Adrenal gland (tissue), 5 donors: Measurements from ENCODE around the gene ZKSCAN8.

Experiments used
- CTCF ChIP-seq, 6 experiments: fragments of 450-650 bp in 4 of 6; fragments of 200-600 bp in 2 of 6; sonication (generic) in 1 of 6; IDR thresholded peaks; 1 replicate in 5 of 6; 2 replicates in 1 of 6; pipeline versions ENCODE4 v1.5.1 to v1.8.0; 2016 to 2021; ENCODE audit warnings: antibody characterized with exemption in 6 of 6, mild to moderate bottlenecking in 2 of 6, moderate library complexity in 1 of 6
- POLR2A ChIP-seq, 2 donors: fragments of 450-650 bp; IDR thresholded peaks; one replicate each; pipeline ENCODE4 v1.6.1; 2017; ENCODE audit warnings: antibody characterized with exemption in 2 of 2, mild to moderate bottlenecking in 2 of 2, moderate library complexity in 1 of 2
- donor health status: DM: no; HTN: no; CAD: no.

DNA sequence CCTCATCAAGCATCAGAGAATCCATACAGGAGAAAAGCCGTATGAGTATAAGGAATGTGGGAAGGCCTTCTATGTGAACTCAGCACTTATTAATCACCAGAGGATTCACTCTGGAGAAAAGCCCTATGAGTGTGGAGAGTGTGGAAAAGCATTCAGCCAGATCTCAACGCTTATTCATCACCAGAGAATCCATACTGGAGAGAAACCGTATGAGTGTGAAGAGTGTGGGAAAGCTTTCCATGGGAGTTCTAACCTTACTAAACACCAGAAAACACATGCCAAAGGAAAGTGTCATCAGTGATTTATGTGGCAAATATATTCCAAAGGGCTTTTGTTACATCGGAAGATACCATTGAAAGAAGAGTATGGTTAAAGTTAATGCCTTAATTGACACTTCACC is 25.4 kb downstream of the ZKSCAN8 start:
- TF ChIP-seq CTCF (IDR thresholded peaks at IDR 0.05) = no peak
- TF ChIP-seq POLR2A (IDR thresholded peaks at IDR 0.05) = no peak
